ENCODE results near the gene FES. TPM values are rescaled to one million over a fixed set of nuclear protein-coding genes. Genes with fewer than 3 reads are reported as not detected.

Gene FES
- total RNA-seq, 4 donors from 2014 or later = 4.7 to 37.1 (median 20.5) TPM

DNA sequence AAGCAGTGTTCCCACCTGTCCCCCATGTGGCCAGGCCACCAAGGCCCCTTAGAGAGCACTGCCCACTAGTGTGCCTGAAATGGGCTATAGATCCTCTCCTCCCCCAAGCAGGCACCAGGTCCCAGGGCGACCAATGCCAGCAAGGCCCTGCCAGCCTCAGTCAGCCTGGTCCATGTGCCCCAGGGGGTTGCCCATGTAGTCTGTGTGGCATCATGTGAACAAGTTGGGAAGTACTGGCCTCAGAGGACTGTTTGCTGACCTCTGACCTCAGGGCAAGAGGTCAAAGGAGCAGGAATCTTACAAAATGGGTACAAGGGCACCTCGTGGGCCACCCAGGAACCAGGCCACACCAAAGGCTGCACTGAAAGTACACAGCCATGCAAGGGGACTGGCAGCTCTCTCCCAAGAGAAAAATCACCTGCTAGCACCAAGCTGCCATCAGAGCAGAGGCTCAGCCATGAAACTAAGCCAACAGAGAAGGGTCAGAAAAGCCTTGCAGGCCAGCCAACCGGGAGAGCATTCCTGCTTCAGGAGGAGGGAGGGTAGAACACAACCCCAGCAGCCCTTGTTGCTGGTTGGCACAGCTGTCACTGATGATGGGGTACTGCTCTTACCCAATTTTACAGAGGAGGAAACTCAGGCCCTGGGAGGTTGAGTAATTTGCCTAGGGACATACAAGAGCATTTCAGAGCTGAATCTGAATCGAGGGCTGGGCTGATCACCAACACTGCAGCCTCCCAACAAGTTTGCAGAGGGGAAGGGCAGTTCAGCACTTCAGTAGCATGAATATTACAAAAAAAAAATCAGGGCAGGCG lies 21.1 kb upstream of the FES start:
- Histone ChIP-seq H3K4me3 (no peak overlapping the region), H3K36me3 (no peaks in the 10 kb centered on the region), H3K4me1 (no peaks in the 10 kb centered on the region), H3K9me3 (no peaks in the 10 kb centered on the region), H3K27ac (no peak overlapping the region), H3K27me3 (no peaks in the 10 kb centered on the region)
- TF ChIP-seq, protein P1, sequence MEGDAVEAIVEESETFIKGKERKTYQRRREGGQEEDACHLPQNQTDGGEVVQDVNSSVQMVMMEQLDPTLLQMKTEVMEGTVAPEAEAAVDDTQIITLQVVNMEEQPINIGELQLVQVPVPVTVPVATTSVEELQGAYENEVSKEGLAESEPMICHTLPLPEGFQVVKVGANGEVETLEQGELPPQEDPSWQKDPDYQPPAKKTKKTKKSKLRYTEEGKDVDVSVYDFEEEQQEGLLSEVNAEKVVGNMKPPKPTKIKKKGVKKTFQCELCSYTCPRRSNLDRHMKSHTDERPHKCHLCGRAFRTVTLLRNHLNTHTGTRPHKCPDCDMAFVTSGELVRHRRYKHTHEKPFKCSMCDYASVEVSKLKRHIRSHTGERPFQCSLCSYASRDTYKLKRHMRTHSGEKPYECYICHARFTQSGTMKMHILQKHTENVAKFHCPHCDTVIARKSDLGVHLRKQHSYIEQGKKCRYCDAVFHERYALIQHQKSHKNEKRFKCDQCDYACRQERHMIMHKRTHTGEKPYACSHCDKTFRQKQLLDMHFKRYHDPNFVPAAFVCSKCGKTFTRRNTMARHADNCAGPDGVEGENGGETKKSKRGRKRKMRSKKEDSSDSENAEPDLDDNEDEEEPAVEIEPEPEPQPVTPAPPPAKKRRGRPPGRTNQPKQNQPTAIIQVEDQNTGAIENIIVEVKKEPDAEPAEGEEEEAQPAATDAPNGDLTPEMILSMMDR (IDR thresholded peaks at IDR 0.05) = no peak
- TF ChIP-seq POLR2A (IDR thresholded peaks at IDR 0.05) = no peak
- no peak for DNase-seq

DNA sequence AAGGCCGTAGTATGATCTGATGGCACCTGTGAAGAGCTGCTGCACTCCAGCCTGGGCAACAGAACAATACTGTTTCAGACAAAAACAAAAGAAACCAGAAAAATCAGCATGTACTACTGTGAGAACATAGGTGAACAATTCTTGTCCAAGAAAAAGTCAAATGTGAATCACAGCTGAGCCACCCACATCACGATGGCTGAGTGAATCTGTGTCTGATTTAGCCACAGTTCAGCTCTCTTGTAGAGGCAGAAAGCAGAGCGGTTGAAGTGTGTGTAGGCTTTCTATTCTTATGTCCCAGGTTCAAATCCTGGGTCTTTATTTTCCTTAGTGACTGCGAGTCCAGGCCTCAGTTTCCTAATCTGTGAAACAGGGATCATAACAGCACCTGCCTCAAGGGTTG lies 20.3 kb upstream of the FES start:
- no peak for TF ChIP-seq POLR2A (IDR thresholded peaks at IDR 0.05)
- TF ChIP-seq, protein P1 (IDR thresholded peaks at IDR 0.05) = no peak
- no peak overlapping the region for H3K27ac ChIP-seq
- peaks cover 0 to 5% (median 0%) of the 10 kb centered on the region in 4 donors for H3K4me1 ChIP-seq

DNA sequence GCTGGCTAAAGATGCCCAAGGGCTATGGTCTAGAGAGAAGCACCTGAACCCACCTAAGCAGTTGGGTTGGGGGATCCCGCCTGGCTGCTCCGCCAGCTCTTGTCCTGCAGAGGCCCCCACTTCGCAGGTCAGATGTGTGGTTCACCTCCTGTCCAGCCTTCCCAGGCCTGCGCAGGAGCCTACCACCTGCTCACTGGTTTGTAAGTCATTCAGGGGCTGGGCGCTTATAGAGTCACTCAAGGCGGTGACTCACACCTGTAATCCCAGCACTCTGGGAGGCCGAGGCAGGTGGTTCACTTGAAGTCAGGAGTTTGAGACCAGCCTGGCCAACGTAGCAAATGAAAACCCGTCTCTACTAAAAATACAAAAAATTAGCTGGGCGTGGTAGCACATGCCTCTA lies 19.8 kb upstream of the FES start:
- Histone ChIP-seq H3K27me3 (no peaks in the 10 kb centered on the region), H3K4me1 (peaks cover 0 to 10% (median 2%) of the 10 kb centered on the region in 4 donors), H3K9me3 (no peaks in the 10 kb centered on the region), H3K36me3 (no peaks in the 10 kb centered on the region), H3K4me3 (no peak overlapping the region), H3K27ac (no peak overlapping the region)
- no peak for DNase-seq
- TF ChIP-seq POLR2A (IDR thresholded peaks at IDR 0.05) = no peak
- TF ChIP-seq, protein P1 (IDR thresholded peaks at IDR 0.05) = no peak

More for the DNA sequence above, 20.3 kb upstream of the FES start:
- no peaks in the 10 kb centered on the region for H3K9me3 ChIP-seq
- no peaks in the 10 kb centered on the region for H3K27me3 ChIP-seq
- H3K36me3 ChIP-seq = no peaks in the 10 kb centered on the region
- no peak overlapping the region for H3K4me3 ChIP-seq
- DNase-seq = no peak

DNA sequence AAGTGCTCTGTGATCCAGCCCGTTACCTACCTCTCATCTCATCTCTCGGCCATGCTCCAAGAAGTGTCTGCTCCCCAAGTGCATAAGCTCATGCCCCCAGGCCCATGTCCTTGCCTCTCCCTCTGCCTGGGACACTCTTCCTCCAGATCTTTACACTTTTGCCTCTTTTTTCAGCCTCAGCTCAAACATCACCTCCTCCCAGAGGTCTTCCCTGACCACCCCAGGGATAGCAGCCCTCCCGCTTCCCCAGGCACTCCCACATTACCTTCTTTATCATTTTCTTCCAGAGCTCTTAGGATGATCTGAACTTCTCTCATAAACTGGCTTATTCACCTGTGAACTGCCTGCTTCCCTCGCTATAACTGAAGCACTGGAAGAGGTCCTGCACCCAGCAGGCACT lies 18.6 kb upstream of the FES start:
- peaks cover 0 to 22% (median 8%) of the 10 kb centered on the region in 4 donors for H3K4me1 ChIP-seq
- no peak overlapping the region for H3K4me3 ChIP-seq
- TF ChIP-seq, protein P1 (IDR thresholded peaks at IDR 0.05) = no peak
- no peak for TF ChIP-seq POLR2A (IDR thresholded peaks at IDR 0.05)
- no peaks in the 10 kb centered on the region for H3K27me3 ChIP-seq
- no peaks in the 10 kb centered on the region for H3K36me3 ChIP-seq
- no peaks in the 10 kb centered on the region for H3K9me3 ChIP-seq
- no peak overlapping the region for H3K27ac ChIP-seq
- no peak for DNase-seq

DNA sequence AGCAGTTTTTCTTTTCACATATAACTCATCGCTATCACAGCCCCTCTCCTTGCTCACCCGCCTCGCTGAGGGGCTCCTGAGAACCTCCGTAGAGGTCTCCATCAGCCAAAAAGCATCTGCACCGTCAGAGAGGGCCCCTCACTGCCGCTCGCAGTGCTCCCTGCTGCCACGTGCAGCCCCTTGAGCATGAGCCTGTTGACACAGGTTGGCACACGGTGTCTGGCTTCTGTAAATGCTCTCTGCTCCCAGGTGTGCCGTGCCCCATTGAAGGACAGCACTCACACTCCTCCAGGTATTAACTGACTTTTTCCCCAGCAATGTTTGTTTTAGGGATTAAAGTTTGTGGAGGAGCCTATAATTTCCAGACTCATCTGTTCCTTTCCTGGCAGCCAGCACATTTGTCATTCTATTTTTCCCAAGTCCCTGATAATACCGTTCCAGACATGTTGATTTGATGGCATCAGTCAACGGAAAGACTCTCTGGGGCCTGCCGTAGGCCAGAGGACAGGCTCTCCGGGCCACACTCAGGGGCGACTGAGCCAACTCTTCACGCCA lies 18.1 kb upstream of the FES start:
- H3K4me1 ChIP-seq = peaks cover 0 to 23% (median 8%) of the 10 kb centered on the region in 4 donors
- TF ChIP-seq, protein P1 (IDR thresholded peaks at IDR 0.05) = no peak
- TF ChIP-seq POLR2A (IDR thresholded peaks at IDR 0.05) = no peak
- no peak overlapping the region for H3K27ac ChIP-seq
- no peaks in the 10 kb centered on the region for H3K27me3 ChIP-seq
- no peaks in the 10 kb centered on the region for H3K36me3 ChIP-seq
- no peaks in the 10 kb centered on the region for H3K9me3 ChIP-seq
- H3K4me3 ChIP-seq = no peak overlapping the region
- no peak for DNase-seq

All from Peyer's patch (tissue), 4 donors.